Endothelial cell (in vitro differentiated cells): ENCODE data around the gene SMIM15. TPM values are rescaled to one million over a fixed set of nuclear protein-coding genes. Genes with fewer than 3 reads are reported as not detected.

Experiments
- DNase-seq: peaks from one replicate; pipeline ENCODE4 v3.0.0; 2021; ENCODE audit warnings: low spot score
- H3K27ac Mint-ChIP-seq: one replicate; pipeline ENCODE4 v1.8.0; 2021; ENCODE audit warnings: mixed read lengths, inconsistent platforms; ENCODE audit not compliant: unreplicated experiment
- H3K27me3 Mint-ChIP-seq: one replicate; pipeline ENCODE4 v1.8.0; 2021; ENCODE audit warnings: mild to moderate bottlenecking, moderate library complexity, mixed read lengths, inconsistent platforms; ENCODE audit not compliant: unreplicated experiment
- H3K36me3 Mint-ChIP-seq: one replicate; pipeline ENCODE4 v1.8.0; 2021; ENCODE audit warnings: mild to moderate bottlenecking, low read depth, mixed read lengths, inconsistent platforms; ENCODE audit not compliant: unreplicated experiment
- H3K4me1 Mint-ChIP-seq: one replicate; pipeline ENCODE4 v1.8.0; 2021; ENCODE audit warnings: mild to moderate bottlenecking, mixed read lengths, inconsistent platforms; ENCODE audit not compliant: unreplicated experiment
- H3K4me3 Mint-ChIP-seq: one replicate; pipeline ENCODE4 v1.8.0; 2021; ENCODE audit warnings: mild to moderate bottlenecking, mixed read lengths, inconsistent platforms; ENCODE audit not compliant: unreplicated experiment
- H3K9me3 Mint-ChIP-seq: one replicate; pipeline ENCODE4 v1.8.0; 2021; ENCODE audit warnings: mixed read lengths, inconsistent platforms; ENCODE audit not compliant: unreplicated experiment
- CTCF ChIP-seq: fragments of 200-600 bp; sonication (generic); IDR thresholded peaks from one replicate; pipeline ENCODE4 v1.5.0; 2021; ENCODE audit warnings: antibody characterized with exemption; ENCODE audit not compliant: unreplicated experiment
- total RNA-seq: library from RNA; stranded (reverse); fragmentation: NEBNext Ultra II Directional; extraction: Animal tissue kit (Norgen Biotek cat#: 25700); gene quantifications from one replicate; pipeline ENCODE4 v1.2.1, GENCODE V29; 2021; ENCODE audit not compliant: unreplicated experiment

Gene SMIM15
- total RNA-seq, 1 donor from 2014 or later, result 92.1 TPM

- DNase-seq, result no peak
- Mint-ChIP-seq H3K4me3 (no peak overlapping the region), H3K9me3 (no peaks in the 10 kb centered on the region), H3K4me1 (no peaks in the 10 kb centered on the region), H3K27ac (no peak overlapping the region), H3K36me3 (peaks cover 13% of the 10 kb centered on the region), H3K27me3 (no peaks in the 10 kb centered on the region)
- no peak for TF ChIP-seq CTCF
These were observed 10.4 kb downstream of the SMIM15 start for GRCh38 chr5:61151893-61152292.

DNA sequence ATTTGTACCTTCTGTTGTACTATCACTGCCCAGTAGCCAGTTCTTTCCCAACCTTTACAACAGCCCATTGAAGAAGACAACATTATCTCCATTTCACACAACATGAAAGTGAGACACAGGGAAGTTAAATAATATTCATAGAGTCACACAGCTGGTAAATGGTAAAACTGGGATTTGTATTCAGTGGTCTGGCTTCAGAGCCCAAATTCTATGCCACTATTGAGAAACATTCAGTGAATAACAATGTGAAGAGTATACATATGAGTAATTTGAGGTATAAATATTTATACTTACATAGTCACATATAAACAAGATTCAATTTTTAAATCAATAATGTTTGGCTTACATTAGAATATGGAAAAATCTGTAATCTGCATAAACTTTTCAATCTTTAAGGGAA is 13.8 kb downstream of the SMIM15 start:
- Mint-ChIP-seq H3K27me3 (no peaks in the 10 kb centered on the region), H3K4me3 (no peak overlapping the region), H3K4me1 (no peaks in the 10 kb centered on the region), H3K9me3 (no peaks in the 10 kb centered on the region), H3K36me3 (no peaks in the 10 kb centered on the region), H3K27ac (no peak overlapping the region)
- no peak for TF ChIP-seq CTCF
- no peak for DNase-seq

GRCh38 chr5:61142811-61143210 is 19.5 kb downstream of the SMIM15 start:
- no peak for TF ChIP-seq CTCF
- H3K9me3 Mint-ChIP-seq, result no peaks in the 10 kb centered on the region
- peaks cover 5% of the 10 kb centered on the region for H3K27me3 Mint-ChIP-seq
- H3K4me1 Mint-ChIP-seq, result no peaks in the 10 kb centered on the region
- DNase-seq, result no peak
- no peaks in the 10 kb centered on the region for H3K36me3 Mint-ChIP-seq
- H3K4me3 Mint-ChIP-seq, result no peak overlapping the region
- no peak overlapping the region for H3K27ac Mint-ChIP-seq

GRCh38 chr5:61142391-61142790 is 19.9 kb downstream of the SMIM15 start:
- no peak overlapping the region for H3K4me3 Mint-ChIP-seq
- TF ChIP-seq CTCF, result no peak
- H3K36me3 Mint-ChIP-seq, result no peaks in the 10 kb centered on the region
- no peaks in the 10 kb centered on the region for H3K4me1 Mint-ChIP-seq
- no peak for DNase-seq
- H3K9me3 Mint-ChIP-seq, result no peaks in the 10 kb centered on the region
- H3K27ac Mint-ChIP-seq, result no peak overlapping the region
- H3K27me3 Mint-ChIP-seq, result peaks cover 5% of the 10 kb centered on the region

GRCh38 chr5:61141801-61142200 is 20.5 kb downstream of the SMIM15 start:
- H3K27ac Mint-ChIP-seq, result no peak overlapping the region
- no peak for TF ChIP-seq CTCF
- no peak for DNase-seq
- no peaks in the 10 kb centered on the region for H3K9me3 Mint-ChIP-seq
- no peaks in the 10 kb centered on the region for H3K36me3 Mint-ChIP-seq
- H3K4me1 Mint-ChIP-seq, result no peaks in the 10 kb centered on the region
- peaks cover 5% of the 10 kb centered on the region for H3K27me3 Mint-ChIP-seq
- H3K4me3 Mint-ChIP-seq, result no peak overlapping the region
